K562 (cell line): ENCODE results near the gene ATXN1. TPM values are rescaled to one million over a fixed set of nuclear protein-coding genes. Genes with fewer than 3 reads are reported as not detected.

Source experiments
- CXXC5 ChIP-seq: fragments of 250-450 bp; sonication (Bioruptor Pico); IDR thresholded peaks from 2 replicates; pipeline ENCODE4 v1.8.0; 2022; ENCODE audit warnings: inconsistent platforms, mild to moderate bottlenecking, moderate library complexity
- EHMT2 ChIP-seq: fragments of 450-650 bp; IDR thresholded peaks from 2 replicates; pipeline ENCODE4 v1.6.1; 2018; ENCODE audit warnings: antibody characterized with exemption
- FOXA1 ChIP-seq: fragments of 450-650 bp; IDR thresholded peaks from 2 replicates; pipeline ENCODE4 v1.6.1; 2016; ENCODE audit warnings: mild to moderate bottlenecking, borderline replicate concordance
- MTA1 ChIP-seq: fragments of 450-650 bp; IDR thresholded peaks from 2 replicates; pipeline ENCODE4 v1.6.1; 2017; ENCODE audit warnings: borderline replicate concordance
- RHOXF2B ChIP-seq: fragments of 250-450 bp; sonication (Bioruptor Pico); conservative IDR thresholded peaks from 2 replicates; pipeline ENCODE4 v1.5.1; 2021
- TFAM ChIP-seq: fragments of 250-450 bp; sonication (Bioruptor Pico); conservative IDR thresholded peaks from 2 replicates; pipeline ENCODE4 v1.5.0; 2021; ENCODE audit warnings: mild to moderate bottlenecking, moderate library complexity
- ZNF316 ChIP-seq: fragments of 450-650 bp; IDR thresholded peaks from 2 replicates; pipeline ENCODE4 v1.6.1; 2016
- polyA plus RNA-seq, 8 experiments: library from polyadenylated mRNA; depleted of rRNA in 4 of 8; stranded (reverse) in 5 of 8; unstranded in 3 of 8; fragments of >200 nt; fragmentation: Nextera tagmentation in 2 of 8; fragmentation: Illumina TruSeq in 1 of 8; extraction: Ambion mirVana in 2 of 8; extraction: Trizol in 1 of 8; gene quantifications; 2 replicates each; pipeline versions ENCODE4 v1.2.1 to v1.2.3, GENCODE V29; 2011 to 2014; ENCODE audit warnings: inconsistent platforms in 1 of 8, missing spikeins in 1 of 8
- total RNA-seq, 7 experiments: library from RNA; depleted of rRNA in 6 of 7; stranded (reverse); fragments of >200 nt in 6 of 7; fragmentation: Illumina TruSeq in 2 of 7; extraction: Trizol in 2 of 7; gene quantifications; 2 replicates each; pipeline versions ENCODE4 v1.2.1 to v1.2.3, GENCODE V29; 2011 to 2021; ENCODE audit warnings: low replicate concordance in 1 of 7
- TF ChIP-seq, protein P1 (sequence below): fragments of 150-350 bp; IDR thresholded peaks from 2 replicates; pipeline ENCODE4 v1.6.1; 2014; ENCODE audit warnings: low read depth, mild to moderate bottlenecking, low read length, borderline replicate concordance
- TF ChIP-seq, protein P2 (sequence below): fragments of 450-650 bp; IDR thresholded peaks from 2 replicates; pipeline ENCODE4 v1.6.1; 2016; ENCODE audit warnings: mild to moderate bottlenecking, moderate library complexity

ATXN1 gene
- total and polyA plus RNA-seq, 9 of the 15 experiments (the other 6 are each of a cell fraction or from before 2014, with no cell fraction given) = under 0.01 to 1.2 (median 0.58) TPM

GRCh38 chr6:16277101-16277981 lies 483.9 kb downstream of the ATXN1 start (continued):
- no peak for TF ChIP-seq EHMT2
- TF ChIP-seq, protein P1, sequence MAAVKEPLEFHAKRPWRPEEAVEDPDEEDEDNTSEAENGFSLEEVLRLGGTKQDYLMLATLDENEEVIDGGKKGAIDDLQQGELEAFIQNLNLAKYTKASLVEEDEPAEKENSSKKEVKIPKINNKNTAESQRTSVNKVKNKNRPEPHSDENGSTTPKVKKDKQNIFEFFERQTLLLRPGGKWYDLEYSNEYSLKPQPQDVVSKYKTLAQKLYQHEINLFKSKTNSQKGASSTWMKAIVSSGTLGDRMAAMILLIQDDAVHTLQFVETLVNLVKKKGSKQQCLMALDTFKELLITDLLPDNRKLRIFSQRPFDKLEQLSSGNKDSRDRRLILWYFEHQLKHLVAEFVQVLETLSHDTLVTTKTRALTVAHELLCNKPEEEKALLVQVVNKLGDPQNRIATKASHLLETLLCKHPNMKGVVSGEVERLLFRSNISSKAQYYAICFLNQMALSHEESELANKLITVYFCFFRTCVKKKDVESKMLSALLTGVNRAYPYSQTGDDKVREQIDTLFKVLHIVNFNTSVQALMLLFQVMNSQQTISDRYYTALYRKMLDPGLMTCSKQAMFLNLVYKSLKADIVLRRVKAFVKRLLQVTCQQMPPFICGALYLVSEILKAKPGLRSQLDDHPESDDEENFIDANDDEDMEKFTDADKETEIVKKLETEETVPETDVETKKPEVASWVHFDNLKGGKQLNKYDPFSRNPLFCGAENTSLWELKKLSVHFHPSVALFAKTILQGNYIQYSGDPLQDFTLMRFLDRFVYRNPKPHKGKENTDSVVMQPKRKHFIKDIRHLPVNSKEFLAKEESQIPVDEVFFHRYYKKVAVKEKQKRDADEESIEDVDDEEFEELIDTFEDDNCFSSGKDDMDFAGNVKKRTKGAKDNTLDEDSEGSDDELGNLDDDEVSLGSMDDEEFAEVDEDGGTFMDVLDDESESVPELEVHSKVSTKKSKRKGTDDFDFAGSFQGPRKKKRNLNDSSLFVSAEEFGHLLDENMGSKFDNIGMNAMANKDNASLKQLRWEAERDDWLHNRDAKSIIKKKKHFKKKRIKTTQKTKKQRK = no peak
- TF ChIP-seq ZNF316 = no peak
- no peak for TF ChIP-seq MTA1
- TF ChIP-seq CXXC5 = peak; percentile 39
- TF ChIP-seq FOXA1 = no peak
- TF ChIP-seq, protein P2, sequence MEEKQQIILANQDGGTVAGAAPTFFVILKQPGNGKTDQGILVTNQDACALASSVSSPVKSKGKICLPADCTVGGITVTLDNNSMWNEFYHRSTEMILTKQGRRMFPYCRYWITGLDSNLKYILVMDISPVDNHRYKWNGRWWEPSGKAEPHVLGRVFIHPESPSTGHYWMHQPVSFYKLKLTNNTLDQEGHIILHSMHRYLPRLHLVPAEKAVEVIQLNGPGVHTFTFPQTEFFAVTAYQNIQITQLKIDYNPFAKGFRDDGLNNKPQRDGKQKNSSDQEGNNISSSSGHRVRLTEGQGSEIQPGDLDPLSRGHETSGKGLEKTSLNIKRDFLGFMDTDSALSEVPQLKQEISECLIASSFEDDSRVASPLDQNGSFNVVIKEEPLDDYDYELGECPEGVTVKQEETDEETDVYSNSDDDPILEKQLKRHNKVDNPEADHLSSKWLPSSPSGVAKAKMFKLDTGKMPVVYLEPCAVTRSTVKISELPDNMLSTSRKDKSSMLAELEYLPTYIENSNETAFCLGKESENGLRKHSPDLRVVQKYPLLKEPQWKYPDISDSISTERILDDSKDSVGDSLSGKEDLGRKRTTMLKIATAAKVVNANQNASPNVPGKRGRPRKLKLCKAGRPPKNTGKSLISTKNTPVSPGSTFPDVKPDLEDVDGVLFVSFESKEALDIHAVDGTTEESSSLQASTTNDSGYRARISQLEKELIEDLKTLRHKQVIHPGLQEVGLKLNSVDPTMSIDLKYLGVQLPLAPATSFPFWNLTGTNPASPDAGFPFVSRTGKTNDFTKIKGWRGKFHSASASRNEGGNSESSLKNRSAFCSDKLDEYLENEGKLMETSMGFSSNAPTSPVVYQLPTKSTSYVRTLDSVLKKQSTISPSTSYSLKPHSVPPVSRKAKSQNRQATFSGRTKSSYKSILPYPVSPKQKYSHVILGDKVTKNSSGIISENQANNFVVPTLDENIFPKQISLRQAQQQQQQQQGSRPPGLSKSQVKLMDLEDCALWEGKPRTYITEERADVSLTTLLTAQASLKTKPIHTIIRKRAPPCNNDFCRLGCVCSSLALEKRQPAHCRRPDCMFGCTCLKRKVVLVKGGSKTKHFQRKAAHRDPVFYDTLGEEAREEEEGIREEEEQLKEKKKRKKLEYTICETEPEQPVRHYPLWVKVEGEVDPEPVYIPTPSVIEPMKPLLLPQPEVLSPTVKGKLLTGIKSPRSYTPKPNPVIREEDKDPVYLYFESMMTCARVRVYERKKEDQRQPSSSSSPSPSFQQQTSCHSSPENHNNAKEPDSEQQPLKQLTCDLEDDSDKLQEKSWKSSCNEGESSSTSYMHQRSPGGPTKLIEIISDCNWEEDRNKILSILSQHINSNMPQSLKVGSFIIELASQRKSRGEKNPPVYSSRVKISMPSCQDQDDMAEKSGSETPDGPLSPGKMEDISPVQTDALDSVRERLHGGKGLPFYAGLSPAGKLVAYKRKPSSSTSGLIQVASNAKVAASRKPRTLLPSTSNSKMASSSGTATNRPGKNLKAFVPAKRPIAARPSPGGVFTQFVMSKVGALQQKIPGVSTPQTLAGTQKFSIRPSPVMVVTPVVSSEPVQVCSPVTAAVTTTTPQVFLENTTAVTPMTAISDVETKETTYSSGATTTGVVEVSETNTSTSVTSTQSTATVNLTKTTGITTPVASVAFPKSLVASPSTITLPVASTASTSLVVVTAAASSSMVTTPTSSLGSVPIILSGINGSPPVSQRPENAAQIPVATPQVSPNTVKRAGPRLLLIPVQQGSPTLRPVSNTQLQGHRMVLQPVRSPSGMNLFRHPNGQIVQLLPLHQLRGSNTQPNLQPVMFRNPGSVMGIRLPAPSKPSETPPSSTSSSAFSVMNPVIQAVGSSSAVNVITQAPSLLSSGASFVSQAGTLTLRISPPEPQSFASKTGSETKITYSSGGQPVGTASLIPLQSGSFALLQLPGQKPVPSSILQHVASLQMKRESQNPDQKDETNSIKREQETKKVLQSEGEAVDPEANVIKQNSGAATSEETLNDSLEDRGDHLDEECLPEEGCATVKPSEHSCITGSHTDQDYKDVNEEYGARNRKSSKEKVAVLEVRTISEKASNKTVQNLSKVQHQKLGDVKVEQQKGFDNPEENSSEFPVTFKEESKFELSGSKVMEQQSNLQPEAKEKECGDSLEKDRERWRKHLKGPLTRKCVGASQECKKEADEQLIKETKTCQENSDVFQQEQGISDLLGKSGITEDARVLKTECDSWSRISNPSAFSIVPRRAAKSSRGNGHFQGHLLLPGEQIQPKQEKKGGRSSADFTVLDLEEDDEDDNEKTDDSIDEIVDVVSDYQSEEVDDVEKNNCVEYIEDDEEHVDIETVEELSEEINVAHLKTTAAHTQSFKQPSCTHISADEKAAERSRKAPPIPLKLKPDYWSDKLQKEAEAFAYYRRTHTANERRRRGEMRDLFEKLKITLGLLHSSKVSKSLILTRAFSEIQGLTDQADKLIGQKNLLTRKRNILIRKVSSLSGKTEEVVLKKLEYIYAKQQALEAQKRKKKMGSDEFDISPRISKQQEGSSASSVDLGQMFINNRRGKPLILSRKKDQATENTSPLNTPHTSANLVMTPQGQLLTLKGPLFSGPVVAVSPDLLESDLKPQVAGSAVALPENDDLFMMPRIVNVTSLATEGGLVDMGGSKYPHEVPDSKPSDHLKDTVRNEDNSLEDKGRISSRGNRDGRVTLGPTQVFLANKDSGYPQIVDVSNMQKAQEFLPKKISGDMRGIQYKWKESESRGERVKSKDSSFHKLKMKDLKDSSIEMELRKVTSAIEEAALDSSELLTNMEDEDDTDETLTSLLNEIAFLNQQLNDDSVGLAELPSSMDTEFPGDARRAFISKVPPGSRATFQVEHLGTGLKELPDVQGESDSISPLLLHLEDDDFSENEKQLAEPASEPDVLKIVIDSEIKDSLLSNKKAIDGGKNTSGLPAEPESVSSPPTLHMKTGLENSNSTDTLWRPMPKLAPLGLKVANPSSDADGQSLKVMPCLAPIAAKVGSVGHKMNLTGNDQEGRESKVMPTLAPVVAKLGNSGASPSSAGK = no peak
- no peak for TF ChIP-seq RHOXF2B (CRISPR knock-in tag)
- TF ChIP-seq TFAM (CRISPR knock-in tag) = no peak
